ENCODE results near the gene FBXW12. TPM values are rescaled to one million over a fixed set of nuclear protein-coding genes. Genes with fewer than 3 reads are reported as not detected.

Gene FBXW12
- total RNA-seq, 1 experiment from 2014 or later = not detected

- Histone ChIP-seq H3K79me2 (ENCODE audit: insufficient read depth, low read length) (no peaks in the 10 kb centered on the region), H3K9me3 (ENCODE audit: control insufficient read depth in 1 of 2, insufficient read depth in 1 of 2, low read depth in 1 of 2, low read length in 2 of 2) (no peaks in the 10 kb centered on the region), H2AFZ (ENCODE audit: low read depth, low read length, poor library complexity, severe bottlenecking) (no peak overlapping the region), H3K27me3 (ENCODE audit: insufficient read depth, low read length) (no peaks in the 10 kb centered on the region), H4K20me1 (ENCODE audit: insufficient read depth) (no peaks in the 10 kb centered on the region), H3K4me3 (replicated peaks in 1 of 2; ENCODE audit: low read depth in 1 of 2, low read length in 2 of 2) (no peak overlapping the region), H3K9me2 (ENCODE audit: insufficient read depth) (no peaks in the 10 kb centered on the region), H3K27ac (ENCODE audit: low read depth, low read length) (no peak overlapping the region), H3K9ac (ENCODE audit: low read length) (no peak overlapping the region), H3K4me1 (ENCODE audit: control insufficient read depth in 1 of 2, insufficient read depth in 2 of 2, low read length in 2 of 2) (no peaks in the 10 kb centered on the region), H3K4me2 (ENCODE audit: low read length) (no peak overlapping the region), H3K36me3 (ENCODE audit: control insufficient read depth in 1 of 2, insufficient read depth in 2 of 2, low read length in 2 of 2) (peaks cover 0 to under 1% of the 10 kb centered on the region in 2 experiments; a peak in 1 of 4 replicates)
- ATAC-seq (no peak), DNase-seq (ENCODE audit: low read depth, low spot score) (no peak)
- ChIA-PET CTCF (no interaction called here), POLR2A (no interaction called here), RAD21 (ENCODE audit: low non-redundant PET in 1 of 2, low total read pairs in 2 of 2, uncharacterized antibody in 2 of 2, unreplicated experiment in 2 of 2) (no interaction called here)
- TF ChIP-seq ATF3 (IDR thresholded peaks at IDR 0.05) (no peak), EZH2phosphoT487 (IDR thresholded peaks at IDR 0.05; ENCODE audit: borderline replicate concordance) (no peak), POLR2AphosphoS5 (IDR thresholded peaks at IDR 0.05; ENCODE audit: low read depth, low read length) (no peak), POLR2A (IDR thresholded peaks at IDR 0.05; ENCODE audit: borderline replicate concordance, extremely low read depth, insufficient read depth, insufficient read length) (no peak), CBX3 (IDR thresholded peaks at IDR 0.05; ENCODE audit: low read depth) (no peak), EGR1 (IDR thresholded peaks at IDR 0.05; ENCODE audit: low read depth) (no peak), EZH2 (IDR thresholded peaks at IDR 0.05) (no peak), TCF7L2 (IDR thresholded peaks at IDR 0.05; ENCODE audit: borderline replicate concordance, extremely low read depth, insufficient read depth, insufficient read length) (no peak), ZNF274 (IDR thresholded peaks at IDR 0.05; ENCODE audit: low read depth, low read length) (no peak), RAD21 (IDR thresholded peaks at IDR 0.05; ENCODE audit: low read depth) (no peak), SRF (IDR thresholded peaks at IDR 0.05; ENCODE audit: low read depth) (no peak), SIN3A (IDR thresholded peaks at IDR 0.05; ENCODE audit: low read depth) (no peak), ZFX (IDR thresholded peaks at IDR 0.05) (no peak)
- intact Hi-C loops (cut with micrococcal nuclease) = no loop called here
- no TSS peak for BruUV-seq (replicated peaks)
These were observed 42.6 kb downstream of the FBXW12 start for GRCh38 chr3:48414376-48415250.

All from HCT116 (cell line).